Upper lobe of left lung (tissue), 6 donors: ENCODE results near the gene SETD5. TPM values are rescaled to one million over a fixed set of nuclear protein-coding genes. Genes with fewer than 3 reads are reported as not detected.
A peak's percentile ranks its signal among the peaks of the same experiment; 100 is the strongest.

Experiments
- ATAC-seq, 2 donors: fragments of 200-7000 bp; cut with Tn5 transposase; one replicate each; pipeline ENCODE4 v1.9.1; 2022; ENCODE audit warnings: mild to moderate bottlenecking in 2 of 2, moderate library complexity in 2 of 2; ENCODE audit not compliant: low FRiP score in 2 of 2
- DNase-seq, 2 donors: peaks; one replicate each; pipeline ENCODE4 v3.0.0-alpha.2; 2019 to 2020
- H3K27ac ChIP-seq, 4 donors: fragments of 200-600 bp; sonication (generic); one replicate each; pipeline ENCODE4 v1.5.1; 2016 to 2019
- H3K27me3 ChIP-seq, 4 donors: fragments of 200-600 bp; sonication (generic); one replicate each; pipeline ENCODE4 v1.5.1; 2017 to 2019
- H3K36me3 ChIP-seq, 4 donors: fragments of 200-600 bp; sonication (generic); one replicate each; pipeline ENCODE4 v1.5.1; 2016 to 2019
- H3K4me1 ChIP-seq, 4 donors: fragments of 200-600 bp; sonication (generic); one replicate each; pipeline ENCODE4 v1.5.1; 2018 to 2019
- H3K4me3 ChIP-seq, 4 donors: fragments of 200-600 bp; sonication (generic); one replicate each; pipeline ENCODE4 v1.5.1; 2017 to 2019; ENCODE audit warnings: mild to moderate bottlenecking in 2 of 4, moderate library complexity in 1 of 4
- H3K9me3 ChIP-seq, 4 donors: fragments of 200-600 bp; sonication (generic); one replicate each; pipeline ENCODE4 v1.5.1; 2018 to 2019
- EP300 ChIP-seq, 4 donors: sonication (generic); formaldehyde crosslinking; IDR thresholded peaks; one replicate each; pipeline ENCODE4 v1.5.1; 2017; ENCODE audit warnings: antibody characterized with exemption in 4 of 4, control low read depth in 2 of 4
- POLR2A ChIP-seq, 4 donors: fragments of 450-650 bp; IDR thresholded peaks; one replicate each; pipeline ENCODE4 v1.5.1; 2016 to 2017; ENCODE audit warnings: antibody characterized with exemption in 4 of 4, mild to moderate bottlenecking in 2 of 4
- POLR2AphosphoS5 ChIP-seq, 2 donors: sonication (generic); formaldehyde crosslinking; IDR thresholded peaks; one replicate each; pipeline ENCODE4 v1.5.1; 2017; ENCODE audit warnings: antibody characterized with exemption in 2 of 2
- WGBS, 2 donors: methylation state at CpG; one replicate each; pipeline ENCODE4 v1.1.5; 2017 to 2018; 5-methylcytosine and 5-hydroxymethylcytosine counted together
- total RNA-seq, 6 donors: library from RNA; depleted of rRNA in 4 of 6; stranded (reverse); fragments of >200 nt in 4 of 6; gene quantifications; one replicate each; pipeline versions ENCODE4 v1.1.0 to v1.2.1, GENCODE V29; 2016 to 2021
- TF ChIP-seq, protein P1 (sequence below), 6 experiments: fragments of 450-650 bp in 4 of 6; fragments of 200-600 bp in 2 of 6; sonication (generic) in 2 of 6; IDR thresholded peaks; one replicate each; pipeline ENCODE4 v1.5.1; 2016 to 2019; ENCODE audit warnings: antibody characterized with exemption in 6 of 6
- donor health status: DM: no; HTN: no; CAD: no; lungs with moderate emphysema.
- donor health status: DM: no; HTN: yes; CAD: no; lungs with severe emphysema.

Gene SETD5
- total RNA-seq, 6 donors from 2014 or later = 75.1 to 213 (median 113) TPM

DNA sequence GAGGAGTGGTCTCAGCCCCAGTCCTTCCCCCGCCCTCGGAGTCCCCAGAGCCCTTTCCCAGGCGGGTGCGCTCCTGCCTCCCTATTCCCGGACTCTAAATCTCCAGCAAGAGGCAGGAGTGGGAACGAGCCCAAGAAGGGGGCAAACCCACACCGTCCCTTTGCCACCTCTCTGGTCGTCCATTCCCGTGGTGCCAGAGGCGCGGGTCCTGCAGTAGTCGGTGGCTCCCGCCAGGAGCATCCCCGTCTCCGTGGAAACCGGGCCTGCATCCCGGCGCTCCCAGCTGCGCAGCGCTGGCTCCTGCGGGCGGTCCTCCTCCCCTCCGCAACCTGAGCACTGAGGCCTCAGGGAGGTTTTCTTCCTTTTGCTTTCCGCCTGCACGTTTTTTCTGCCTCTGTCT is 111.4 kb downstream of the SETD5 start:
- peak in 1 of 2 donors; percentile 61 for DNase-seq
- Histone ChIP-seq H3K4me3 (no peak overlapping the region), H3K9me3 (no peaks in the 10 kb centered on the region), H3K36me3 (no peaks in the 10 kb centered on the region), H3K4me1 (no peaks in the 10 kb centered on the region), H3K27ac (no peak overlapping the region), H3K27me3 (peaks cover 0 to 5% (median 0%) of the 10 kb centered on the region in 4 donors)
- ATAC-seq = no peak
- 13 to 21% methylated on average over 23 to 25 of the region's 25 CpGs for WGBS, 2 donors
- TF ChIP-seq POLR2AphosphoS5 (IDR thresholded peaks at IDR 0.05) (no peak), POLR2A (IDR thresholded peaks at IDR 0.05) (no peak), EP300 (IDR thresholded peaks at IDR 0.05) (no peak)
- TF ChIP-seq, protein P1, sequence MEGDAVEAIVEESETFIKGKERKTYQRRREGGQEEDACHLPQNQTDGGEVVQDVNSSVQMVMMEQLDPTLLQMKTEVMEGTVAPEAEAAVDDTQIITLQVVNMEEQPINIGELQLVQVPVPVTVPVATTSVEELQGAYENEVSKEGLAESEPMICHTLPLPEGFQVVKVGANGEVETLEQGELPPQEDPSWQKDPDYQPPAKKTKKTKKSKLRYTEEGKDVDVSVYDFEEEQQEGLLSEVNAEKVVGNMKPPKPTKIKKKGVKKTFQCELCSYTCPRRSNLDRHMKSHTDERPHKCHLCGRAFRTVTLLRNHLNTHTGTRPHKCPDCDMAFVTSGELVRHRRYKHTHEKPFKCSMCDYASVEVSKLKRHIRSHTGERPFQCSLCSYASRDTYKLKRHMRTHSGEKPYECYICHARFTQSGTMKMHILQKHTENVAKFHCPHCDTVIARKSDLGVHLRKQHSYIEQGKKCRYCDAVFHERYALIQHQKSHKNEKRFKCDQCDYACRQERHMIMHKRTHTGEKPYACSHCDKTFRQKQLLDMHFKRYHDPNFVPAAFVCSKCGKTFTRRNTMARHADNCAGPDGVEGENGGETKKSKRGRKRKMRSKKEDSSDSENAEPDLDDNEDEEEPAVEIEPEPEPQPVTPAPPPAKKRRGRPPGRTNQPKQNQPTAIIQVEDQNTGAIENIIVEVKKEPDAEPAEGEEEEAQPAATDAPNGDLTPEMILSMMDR (IDR thresholded peaks at IDR 0.05) = no peak

DNA sequence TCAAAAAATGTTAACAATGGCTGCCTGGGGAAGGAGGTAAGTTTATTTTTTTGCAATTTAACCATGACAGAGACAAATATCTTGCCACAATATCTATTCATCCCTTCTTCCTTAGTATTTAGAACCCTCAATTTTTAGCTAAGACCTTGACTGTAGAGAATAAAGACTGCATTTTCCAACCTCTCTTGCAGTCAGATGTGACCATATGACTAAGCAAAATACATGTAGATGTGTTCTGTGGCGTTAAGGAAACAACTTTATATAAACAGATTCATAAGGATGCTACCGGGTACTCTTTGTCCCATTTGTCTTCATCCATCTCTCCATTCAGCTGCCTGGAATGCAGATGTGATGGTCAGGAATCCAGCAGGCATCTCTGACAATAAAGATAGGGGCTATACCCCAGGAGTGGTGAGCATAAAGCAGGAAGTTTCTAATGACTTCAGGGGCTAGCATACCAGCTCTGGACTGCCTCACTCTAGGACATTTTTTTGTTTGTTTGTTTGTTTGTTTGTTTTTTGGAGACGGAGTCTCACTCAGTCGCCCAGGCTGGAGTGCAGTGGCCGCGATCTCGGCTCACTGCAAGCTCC is 115.1 kb downstream of the SETD5 start:
- DNase-seq (no peak), ATAC-seq (no peak)
- WGBS, 2 donors = 63 to 66% methylated on average over 7 of the region's 7 CpGs
- Histone ChIP-seq H3K36me3 (no peaks in the 10 kb centered on the region), H3K4me3 (no peak overlapping the region), H3K9me3 (no peaks in the 10 kb centered on the region), H3K27me3 (peaks cover 0 to 5% (median 0%) of the 10 kb centered on the region in 4 donors), H3K4me1 (no peaks in the 10 kb centered on the region), H3K27ac (no peak overlapping the region)
- no peak for TF ChIP-seq POLR2A (IDR thresholded peaks at IDR 0.05)
- TF ChIP-seq EP300 (IDR thresholded peaks at IDR 0.05) = no peak
- TF ChIP-seq, protein P1 (IDR thresholded peaks at IDR 0.05) = no peak
- TF ChIP-seq POLR2AphosphoS5 (IDR thresholded peaks at IDR 0.05) = no peak

DNA sequence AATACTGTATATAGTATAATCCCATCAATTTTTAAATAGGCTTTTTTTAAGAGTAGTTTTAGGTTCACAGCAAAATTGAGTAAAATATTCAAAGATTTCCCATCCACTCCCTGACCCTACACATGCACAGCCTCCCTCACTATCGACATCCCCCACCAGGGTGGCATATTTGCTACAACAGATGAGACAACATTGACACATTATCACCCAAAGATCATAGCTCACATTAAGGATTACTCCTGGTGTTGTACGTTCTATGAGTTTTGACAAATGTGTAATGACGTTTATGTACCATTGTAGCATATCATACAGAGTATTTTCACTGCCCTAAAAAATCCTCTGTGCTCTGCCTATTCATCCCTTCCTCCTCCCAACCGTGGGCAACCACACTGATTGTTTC is 116.9 kb downstream of the SETD5 start:
- Histone ChIP-seq H3K27ac (no peak overlapping the region), H3K36me3 (no peaks in the 10 kb centered on the region), H3K4me3 (no peak overlapping the region), H3K4me1 (no peaks in the 10 kb centered on the region), H3K9me3 (no peaks in the 10 kb centered on the region), H3K27me3 (no peaks in the 10 kb centered on the region)
- WGBS, 2 donors = 64 to 67% methylated on average over 4 of the region's 4 CpGs
- TF ChIP-seq EP300 (IDR thresholded peaks at IDR 0.05) = no peak
- no peak for TF ChIP-seq POLR2A (IDR thresholded peaks at IDR 0.05)
- no peak for TF ChIP-seq POLR2AphosphoS5 (IDR thresholded peaks at IDR 0.05)
- TF ChIP-seq, protein P1 (IDR thresholded peaks at IDR 0.05) = no peak
- ATAC-seq (no peak), DNase-seq (no peak)

DNA sequence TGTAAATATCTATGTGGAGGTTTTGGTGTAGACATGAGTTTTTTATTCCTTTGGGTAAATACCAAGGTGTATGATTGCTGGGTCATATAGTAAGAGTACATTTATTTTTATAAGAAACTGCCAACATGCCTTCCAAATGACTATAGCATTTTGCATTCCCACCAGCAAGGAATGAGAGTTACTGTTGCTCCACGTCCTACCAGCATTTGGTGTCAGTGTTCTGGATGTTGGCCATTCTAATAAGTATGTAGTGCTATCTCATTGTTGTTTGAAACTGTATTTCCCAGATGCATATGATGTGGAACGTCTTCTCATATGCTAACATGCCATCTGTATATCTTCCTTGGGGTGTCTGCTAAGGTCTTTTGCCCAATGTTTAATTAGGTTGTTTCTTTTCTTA is 117.5 kb downstream of the SETD5 start:
- 57% methylated on average over 2 of the region's 2 CpGs for WGBS, 2 donors
- H3K36me3 ChIP-seq = no peaks in the 10 kb centered on the region
- H3K27me3 ChIP-seq = no peaks in the 10 kb centered on the region
- H3K4me3 ChIP-seq = no peak overlapping the region
- ATAC-seq (no peak), DNase-seq (no peak)
- no peaks in the 10 kb centered on the region for H3K9me3 ChIP-seq
- no peak overlapping the region for H3K27ac ChIP-seq
- H3K4me1 ChIP-seq = no peaks in the 10 kb centered on the region
- no peak for TF ChIP-seq POLR2AphosphoS5 (IDR thresholded peaks at IDR 0.05)
- TF ChIP-seq POLR2A (IDR thresholded peaks at IDR 0.05) = no peak
- no peak for TF ChIP-seq EP300 (IDR thresholded peaks at IDR 0.05)
- TF ChIP-seq, protein P1 (IDR thresholded peaks at IDR 0.05) = no peak

DNA sequence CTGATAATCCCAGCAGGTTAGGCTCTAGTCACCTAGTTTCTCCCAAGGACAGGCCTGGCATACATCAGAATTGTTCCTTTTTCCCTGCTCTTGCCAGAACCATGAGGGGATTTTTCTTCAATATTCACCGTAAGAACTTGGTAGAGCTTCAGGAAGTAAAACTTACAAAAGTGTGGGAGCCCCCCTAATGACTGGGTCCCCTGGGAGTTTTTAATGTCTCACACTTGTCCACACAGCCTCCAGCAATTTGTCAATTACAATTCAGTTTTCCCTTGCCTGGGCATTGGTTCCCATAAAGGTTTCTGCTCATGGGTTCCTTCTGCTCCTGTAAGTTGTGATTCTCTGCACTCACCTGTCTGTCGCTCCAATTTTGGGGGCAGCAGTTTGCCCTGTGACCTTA is 127.7 kb downstream of the SETD5 start:
- no peaks in the 10 kb centered on the region for H3K36me3 ChIP-seq
- no peaks in the 10 kb centered on the region for H3K27me3 ChIP-seq
- H3K4me1 ChIP-seq = no peaks in the 10 kb centered on the region
- WGBS, 2 donors = 72 to 89% methylated on average over 2 of the region's 2 CpGs
- no peaks in the 10 kb centered on the region for H3K9me3 ChIP-seq
- H3K27ac ChIP-seq = no peak overlapping the region
- H3K4me3 ChIP-seq = no peak overlapping the region
- TF ChIP-seq POLR2AphosphoS5 (IDR thresholded peaks at IDR 0.05) (no peak), POLR2A (IDR thresholded peaks at IDR 0.05) (no peak), EP300 (IDR thresholded peaks at IDR 0.05) (no peak)
- TF ChIP-seq, protein P1 (IDR thresholded peaks at IDR 0.05) = no peak
- ATAC-seq = no peak
- DNase-seq = no peak
